NAMALWA (cell line): Measurements from ENCODE around the gene C16orf74.

Experiments used
- DNase-seq: peaks from one replicate; pipeline ENCODE4 v3.0.0-alpha.2; 2015; ENCODE audit warnings: low spot score

Gene C16orf74

DNA sequence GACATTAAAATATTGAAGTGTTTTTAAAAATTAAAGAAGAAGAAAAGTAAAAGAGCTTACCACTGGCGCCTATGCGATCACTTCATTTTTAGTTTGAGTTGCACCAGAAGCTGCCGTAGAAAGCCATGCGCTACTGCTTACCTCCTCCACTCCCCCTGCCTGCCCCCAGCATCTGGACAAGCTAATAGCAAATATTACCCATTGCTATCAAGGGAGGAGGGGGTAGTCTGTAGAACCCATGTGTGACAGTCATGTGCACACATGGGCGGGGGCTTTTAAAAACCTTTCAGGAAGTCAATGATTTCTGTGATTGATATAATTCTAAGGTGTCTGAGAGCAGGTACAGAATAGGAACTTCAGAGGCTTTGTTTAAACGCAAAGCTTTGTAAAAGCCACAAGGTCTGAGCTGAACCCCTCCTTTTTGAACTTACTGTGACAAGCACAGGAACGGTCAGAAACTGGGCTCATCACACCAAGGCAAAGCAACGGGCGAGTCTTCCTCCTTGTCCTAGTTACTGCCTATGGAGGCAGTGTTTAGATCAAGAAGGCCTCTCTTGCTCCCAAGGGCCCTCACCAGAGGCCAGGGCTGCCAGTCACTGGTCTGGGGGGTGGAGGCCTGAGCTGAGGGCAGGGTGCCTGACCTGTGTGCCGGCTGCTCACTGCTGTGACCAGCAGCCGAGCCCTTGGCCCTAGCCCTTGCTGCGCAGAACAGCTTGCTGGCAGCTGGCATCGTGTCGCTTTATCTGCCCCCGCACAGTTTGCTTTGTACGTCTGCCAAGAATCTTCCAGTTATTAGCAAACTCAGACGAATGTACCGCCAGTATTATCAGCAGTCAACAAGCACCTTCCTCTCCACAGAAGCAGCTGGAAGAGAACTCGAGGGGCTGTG is 77.1 kb downstream of the C16orf74 start:
- no peak for DNase-seq

DNA sequence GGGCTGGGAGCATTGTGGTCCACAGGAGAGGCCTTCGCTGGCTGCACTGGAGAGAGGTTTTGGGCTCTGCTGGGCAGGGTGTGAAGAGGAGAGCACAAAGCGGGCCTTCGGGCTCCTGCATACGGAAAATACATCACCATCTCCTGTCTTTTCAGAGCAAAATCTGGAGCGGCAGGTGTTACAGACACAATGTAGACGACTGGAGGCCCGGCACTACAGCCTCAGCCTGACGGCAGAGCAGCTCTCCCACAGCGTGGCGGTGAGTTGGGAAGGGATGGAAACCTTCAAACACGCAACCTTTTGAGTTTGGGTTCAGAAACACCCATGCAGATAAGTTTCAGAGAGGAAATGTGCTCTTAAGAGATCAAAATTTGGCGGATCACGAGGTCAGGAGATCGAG is 80.1 kb downstream of the C16orf74 start:
- no peak for DNase-seq

DNA sequence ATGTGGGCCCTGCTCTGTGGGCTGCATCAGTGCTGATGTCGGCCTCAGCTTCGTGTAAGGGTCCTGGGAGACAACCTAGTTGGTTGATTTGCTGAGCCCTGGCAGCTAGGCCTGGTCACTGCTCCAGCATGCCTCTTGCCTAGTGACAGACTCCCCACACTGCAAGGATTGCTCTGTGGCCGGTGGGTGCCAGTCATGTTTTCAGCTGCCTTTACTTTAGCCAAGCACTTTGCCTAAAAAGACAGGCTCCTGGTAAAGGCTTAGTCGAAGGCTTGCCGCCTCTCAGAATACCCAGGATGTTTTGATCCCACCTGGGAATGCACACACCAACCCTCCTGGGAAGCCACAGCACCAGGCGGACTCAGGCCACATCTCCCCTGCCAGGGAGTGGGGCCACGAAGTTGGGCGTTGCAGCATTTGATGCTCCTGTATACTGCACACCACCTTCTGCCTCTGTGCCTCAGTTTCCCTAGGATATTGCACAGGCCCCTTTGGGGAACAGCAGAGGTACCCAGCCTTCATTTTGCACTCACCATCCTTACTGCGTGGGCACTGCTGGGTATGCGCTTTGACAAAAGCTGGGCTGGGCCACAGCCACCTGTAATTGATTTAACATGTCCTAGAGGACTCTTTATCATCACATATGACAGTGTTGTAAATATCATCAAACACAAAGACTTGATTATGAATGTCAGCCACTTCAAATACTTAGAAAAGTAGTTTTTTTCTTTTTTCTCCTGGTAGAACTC is 82.0 kb downstream of the C16orf74 start:
- DNase-seq, result no peak

DNA sequence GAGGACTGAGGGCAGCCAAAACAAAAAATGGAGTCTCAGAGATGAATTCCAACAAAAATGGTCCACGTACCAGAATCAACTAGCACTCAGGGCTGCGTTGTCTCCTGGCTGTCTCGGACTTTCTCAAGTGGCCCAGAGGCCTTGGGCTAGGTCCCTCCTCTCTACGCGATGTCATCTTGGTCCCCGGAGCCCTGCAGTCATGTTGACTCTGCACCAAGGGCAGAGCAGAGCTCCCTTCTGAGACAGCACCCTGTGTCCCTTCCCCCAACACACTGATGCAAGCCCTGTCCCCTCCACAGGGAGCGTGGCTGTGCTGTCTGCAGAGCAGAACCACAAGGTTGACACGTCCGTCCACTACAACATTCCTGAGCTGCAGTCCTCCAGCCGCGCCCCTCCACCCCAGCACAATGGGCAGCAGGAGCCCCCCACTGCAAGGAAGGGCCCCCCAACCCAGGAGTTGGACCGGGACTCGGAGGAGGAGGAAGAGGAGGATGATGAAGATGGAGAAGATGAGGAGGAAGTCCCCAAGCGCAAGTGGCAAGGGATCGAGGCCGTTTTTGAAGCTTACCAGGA is 83.0 kb downstream of the C16orf74 start:
- DNase-seq, result no peak

DNA sequence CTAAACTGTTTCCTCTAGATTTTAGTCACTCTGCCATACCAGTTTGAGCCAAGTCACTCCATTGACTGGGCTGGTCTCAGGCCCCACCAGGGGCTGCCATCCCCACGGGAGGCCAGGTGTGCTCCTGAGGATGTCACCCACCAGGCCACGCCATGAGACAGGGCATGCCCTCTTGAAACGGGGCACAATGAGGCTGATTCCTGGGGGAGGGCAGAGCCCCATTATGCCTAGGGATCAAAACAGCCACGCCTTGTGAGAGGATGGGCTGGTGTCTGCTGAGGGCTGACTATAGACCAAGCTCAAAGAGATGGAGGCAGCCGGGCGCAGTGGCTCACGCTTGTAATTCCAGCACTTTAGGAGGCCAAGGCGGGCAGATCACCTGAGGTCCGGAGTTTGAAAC is 83.6 kb downstream of the C16orf74 start:
- DNase-seq, result no peak

DNA sequence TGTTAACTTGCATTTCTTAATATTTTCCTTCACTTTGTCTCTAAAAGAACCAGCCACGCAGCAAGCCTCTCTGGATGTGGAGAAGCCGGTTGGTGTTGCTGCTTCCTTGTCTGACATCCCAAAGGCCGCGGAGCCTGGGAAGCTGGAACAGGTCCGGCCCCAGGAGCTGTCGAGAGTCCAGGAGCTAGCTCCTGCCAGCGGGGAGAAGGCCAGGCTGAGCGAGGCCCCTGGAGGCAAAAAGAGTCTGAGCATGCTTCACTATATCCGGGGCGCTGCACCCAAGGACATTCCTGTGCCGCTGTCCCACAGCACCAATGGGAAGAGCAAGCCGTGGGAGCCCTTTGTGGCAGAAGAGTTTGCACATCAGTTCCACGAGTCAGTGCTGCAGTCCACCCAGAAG is 85.0 kb downstream of the C16orf74 start:
- no peak for DNase-seq

DNA sequence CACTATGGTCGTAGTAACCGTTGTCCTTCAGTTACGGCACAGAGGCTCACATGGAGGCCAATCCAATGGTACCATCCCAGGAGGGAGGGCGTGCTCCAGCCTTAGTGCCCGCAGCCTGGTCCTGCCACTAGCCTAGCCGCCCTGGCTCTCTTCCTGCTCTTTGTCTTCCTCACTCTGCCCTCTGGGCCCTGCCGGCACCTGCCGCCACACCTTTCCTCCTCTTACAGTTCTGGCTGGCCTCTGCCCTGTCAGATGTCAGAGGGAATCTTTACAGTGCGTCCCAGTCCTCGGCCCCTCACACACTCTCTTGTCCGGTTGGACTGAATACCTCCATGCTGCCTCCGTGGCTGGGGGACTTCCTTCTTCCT is 85.5 kb downstream of the C16orf74 start:
- DNase-seq, result no peak

DNA sequence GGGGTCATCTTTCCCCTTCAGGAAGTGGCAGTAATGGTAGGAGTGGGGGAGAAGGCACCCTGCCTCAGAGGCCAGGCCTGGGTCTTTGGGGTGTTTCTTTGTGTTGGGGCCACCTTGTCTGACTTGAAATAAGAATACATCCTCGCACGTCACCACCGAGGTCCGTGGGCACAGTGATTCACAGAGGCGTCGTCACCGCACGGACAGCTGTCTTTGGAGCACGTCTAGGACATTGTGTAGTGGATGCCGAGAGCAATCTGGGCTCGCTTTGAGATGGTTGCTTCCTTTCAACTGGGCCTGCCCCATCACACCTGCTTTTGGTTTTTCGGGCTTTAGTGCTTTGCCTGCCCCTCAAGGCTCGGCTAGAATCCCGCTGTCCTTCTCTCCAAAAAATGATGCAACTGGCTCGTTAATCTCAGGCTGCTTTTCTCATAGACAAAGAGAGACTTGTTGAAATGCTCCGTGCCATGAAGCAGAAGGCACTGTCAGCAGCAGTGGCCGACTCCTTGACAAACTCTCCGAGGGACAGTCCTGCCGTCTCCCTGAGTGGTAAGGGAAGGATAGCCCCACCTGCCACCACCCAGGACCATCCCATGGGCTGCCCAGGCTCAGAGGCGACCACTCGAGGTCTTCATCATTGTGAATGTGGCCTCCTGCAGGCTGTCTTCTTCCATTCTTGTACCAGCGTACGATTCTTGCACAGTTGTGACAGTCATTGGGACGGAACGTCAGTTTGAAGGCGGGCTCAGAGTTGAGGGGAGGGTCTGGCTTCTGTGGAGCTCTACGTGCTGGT is 86.1 kb downstream of the C16orf74 start:
- no peak for DNase-seq

DNA sequence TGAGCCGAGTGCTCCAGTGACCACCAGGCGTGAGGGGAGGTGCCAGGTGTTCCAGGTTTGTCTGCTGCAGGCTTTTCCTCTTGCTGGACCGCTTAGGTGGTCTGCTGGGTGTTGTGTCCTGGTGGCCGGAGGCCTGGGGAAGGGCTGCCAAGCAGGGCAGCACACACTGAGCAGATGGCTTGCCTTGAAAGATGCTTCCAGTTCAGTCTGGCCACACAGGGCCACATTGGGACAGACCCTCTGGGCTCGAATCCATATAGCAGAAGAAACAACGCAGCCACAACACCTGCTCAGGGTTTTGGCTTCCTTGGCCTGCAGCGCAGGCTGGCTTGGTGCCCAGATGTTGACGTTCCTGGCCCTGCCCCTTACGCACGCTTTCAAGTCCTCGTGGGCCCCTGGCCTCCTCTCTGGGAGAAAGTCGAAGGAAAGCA is 87.0 kb downstream of the C16orf74 start:
- no peak for DNase-seq

DNA sequence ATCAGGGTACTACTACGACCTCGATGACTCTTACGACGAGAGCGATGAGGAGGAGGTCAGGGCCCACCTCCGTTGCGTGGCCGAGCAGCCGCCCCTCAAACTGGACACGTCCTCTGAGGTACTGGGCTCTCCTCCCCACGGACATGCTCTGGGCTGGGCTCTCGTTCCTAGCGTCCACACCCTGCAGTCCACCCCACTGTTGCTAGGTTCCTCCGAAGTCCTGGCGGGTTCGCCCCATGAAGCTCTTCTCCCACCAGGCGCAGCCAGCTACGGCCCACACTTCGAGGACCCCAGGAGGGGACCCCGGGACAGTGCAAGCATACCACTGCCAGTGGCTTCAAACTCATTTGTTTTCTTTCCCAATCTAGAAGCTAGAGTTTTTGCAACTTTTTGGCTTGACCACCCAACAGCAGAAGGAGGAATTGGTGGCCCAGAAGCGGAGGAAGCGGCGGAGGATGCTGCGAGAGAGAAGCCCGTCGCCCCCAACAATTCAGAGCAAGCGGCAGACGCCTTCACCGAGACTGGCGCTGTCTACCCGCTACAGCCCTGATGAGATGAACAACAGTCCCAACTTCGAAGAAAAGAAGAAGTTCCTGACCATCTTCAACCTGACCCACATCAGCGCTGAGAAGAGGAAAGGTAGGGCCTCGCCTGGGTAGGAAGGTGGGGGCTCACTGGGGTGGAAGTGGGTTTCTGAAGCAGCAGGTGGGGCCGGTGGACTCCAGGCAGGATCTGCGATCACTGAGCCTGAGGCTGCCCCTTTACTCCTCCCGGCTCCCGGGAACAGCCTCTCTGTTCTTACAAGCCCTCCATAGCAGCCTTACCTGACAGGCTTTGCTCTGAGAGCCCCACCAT is 87.7 kb downstream of the C16orf74 start:
- no peak for DNase-seq

DNA sequence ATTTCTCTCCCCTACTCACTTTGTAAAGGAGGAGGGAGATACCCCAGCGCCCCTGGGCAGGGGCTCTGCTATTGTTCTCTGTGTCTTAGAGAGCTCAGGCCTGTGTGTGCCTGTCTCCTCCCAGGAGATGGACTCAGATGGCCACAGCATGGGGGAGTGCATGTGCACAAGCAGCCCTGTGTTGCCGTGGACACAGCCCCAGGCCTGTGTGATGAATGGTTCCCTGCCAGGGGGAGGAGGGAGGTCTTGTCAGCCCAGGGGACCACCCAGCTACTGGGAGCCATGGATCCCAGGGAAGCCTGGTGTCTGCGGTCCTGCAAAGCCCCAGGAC is 88.4 kb downstream of the C16orf74 start:
- no peak for DNase-seq

DNA sequence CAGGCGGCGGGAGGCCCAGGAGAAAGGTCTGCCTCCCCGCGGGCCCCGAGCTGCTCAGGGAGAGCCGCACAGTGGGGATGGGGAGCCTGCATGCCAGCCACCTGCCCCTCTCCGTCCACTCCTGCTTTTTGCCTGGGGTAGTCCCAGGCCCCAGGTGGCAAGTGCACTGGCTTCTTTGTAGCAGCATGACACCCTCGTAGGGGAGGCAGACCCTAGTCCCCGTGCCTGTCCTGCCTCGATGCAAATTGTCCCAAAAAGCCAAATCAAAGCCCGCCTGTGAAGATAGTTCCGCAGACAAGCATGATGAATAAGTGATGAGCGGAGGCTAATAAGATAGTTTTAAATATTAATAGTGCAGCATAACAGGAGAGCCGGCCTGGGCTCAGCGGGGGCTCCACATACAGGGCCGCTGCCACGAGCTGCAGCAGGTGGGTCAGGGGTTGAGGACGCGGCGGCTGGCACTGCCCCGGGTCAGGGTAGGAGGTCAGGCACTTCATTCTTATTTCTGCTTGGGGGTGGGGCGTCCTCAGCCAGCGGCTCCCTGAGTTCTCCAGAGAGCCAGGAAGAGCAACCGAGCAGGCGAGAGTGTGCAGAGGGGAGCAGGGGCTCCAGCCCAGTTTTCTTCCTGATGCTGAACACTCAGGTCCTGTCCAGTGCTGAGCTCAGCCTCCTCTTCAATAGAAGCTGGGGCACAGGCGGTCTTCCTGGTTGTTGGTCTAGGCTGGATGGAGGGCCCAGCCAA is 89.0 kb downstream of the C16orf74 start:
- DNase-seq, result no peak

DNA sequence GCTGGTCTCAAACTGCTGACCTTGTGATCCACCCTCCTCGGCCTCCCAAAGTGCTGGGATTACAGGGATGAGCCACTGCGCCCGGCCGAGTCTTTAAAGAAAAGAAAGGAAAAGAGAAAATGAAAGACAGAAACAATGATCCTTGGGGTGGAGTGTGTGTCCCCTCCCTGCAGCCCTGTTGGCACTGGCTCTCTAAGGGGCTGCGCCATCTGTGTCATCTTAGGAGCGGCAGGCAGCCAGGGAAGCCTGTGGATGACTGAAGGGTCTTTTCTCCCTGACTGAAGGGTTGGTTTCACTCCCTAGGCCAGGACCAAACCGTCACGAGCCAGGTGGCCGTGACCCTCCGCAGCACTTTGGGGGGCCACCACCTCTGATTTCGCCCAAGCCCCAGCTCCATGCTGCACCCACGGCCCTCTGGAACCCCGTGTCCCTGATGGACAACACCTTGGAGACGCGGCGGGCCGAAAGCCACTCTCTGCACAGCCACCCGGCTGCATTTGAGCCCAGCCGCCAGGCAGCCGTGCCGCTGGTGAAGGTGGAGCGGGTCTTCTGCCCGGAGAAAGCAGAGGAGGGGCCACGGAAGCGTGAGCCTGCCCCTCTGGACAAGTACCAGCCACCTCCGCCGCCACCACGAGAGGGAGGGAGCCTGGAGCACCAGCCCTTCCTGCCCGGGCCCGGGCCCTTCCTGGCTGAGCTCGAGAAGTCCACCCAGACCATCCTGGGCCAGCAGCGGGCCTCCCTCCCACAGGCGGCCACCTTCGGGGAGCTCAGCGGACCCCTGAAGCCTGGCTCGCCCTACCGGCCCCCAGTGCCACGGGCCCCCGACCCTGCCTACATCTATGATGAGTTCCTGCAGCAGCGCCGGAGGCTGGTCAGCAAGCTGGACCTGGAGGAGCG is 89.8 kb downstream of the C16orf74 start:
- DNase-seq, result no peak

DNA sequence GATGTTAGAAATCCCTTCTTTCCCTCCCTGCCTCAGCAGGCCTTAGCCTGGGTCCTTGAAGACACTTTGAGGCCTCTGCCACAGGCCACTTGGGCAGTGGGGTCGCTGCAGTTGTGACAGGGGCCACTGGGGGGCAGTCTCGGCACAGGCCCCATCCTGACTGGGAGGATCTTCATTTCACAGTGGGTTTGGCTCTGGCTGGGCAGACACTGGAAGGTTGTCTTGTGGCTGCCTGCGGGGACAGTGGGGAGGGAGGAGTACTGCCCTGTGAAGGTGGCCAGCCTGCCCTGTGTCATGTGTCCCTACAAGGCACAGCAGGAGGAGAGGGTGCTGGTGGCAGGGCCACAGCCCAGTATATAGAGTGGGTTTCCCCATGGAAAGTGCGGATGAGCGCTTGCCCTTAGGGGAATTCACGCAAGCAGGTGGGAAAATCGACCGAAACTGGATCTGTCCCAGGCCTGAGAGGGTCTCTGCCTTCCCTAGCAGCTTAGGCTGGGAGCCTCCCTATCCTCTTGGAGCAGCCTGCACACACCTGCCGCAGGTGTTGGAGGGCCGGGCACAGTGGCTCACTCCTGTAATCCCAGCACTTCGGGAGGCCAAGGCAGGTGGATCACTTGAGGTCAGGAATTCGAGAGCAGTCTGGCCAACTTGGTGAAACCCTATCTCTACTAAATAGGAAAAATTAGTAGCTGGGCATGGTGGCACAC is 90.9 kb downstream of the C16orf74 start:
- DNase-seq, result peak; percentile 80

DNA sequence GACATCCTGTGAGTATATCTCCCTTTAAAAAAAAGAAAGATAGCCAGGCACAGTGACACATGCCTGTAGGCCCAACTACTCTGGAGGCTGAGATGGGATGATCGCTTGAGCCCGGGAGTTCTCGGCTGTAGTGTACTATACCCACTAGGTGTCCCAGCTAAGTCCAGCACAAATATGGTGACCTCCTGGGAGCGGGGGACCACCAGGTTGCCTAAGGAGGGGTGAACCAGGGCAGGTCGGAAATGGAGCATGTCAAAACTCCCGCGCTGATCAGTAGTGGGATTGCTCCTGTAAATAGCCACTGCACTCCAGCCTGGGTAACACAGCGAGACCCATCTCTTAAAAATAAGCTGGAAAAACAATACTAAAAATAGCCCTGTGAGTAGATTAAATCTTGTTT is 91.6 kb downstream of the C16orf74 start:
- DNase-seq, result no peak

DNA sequence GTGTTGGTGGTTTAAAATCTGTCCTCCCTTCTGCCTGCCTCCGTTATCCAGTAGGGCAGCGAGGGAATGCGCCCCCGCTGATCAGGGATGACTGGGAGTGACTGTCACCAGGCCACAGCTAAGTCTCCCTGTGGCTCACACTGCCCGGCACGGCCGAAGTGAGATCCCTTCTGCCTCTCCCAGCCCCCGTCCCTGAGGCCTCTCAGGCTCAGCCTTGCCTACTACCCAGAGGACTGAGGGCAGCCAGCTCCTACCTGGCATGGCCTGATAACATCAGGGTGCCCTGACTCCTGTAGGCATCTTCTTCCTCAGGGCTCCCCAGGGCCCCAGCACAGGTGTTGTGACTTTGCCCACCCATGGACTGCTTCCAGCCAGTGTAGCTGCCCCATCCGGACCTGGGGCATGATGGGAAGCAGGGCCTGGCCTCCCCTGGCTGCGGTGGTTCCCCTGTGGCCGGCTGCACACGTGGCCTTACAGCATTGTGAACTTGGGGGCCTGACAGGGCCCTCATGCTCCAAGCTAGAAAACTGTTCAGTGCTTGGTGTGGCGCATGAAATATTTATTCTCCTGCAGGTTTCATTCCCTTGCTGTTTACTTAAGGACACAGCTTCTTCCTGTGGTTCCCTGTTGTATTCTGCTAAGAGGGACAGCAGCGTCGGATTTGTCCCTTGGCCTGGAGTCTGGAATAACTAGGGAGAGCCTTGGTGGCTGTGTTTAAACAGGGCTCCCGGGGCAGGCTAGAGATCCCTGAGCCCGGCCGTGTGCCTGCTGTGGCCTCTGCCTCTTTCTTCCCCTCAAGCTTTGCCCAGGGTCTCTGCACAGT is 92.2 kb downstream of the C16orf74 start:
- DNase-seq, result no peak

DNA sequence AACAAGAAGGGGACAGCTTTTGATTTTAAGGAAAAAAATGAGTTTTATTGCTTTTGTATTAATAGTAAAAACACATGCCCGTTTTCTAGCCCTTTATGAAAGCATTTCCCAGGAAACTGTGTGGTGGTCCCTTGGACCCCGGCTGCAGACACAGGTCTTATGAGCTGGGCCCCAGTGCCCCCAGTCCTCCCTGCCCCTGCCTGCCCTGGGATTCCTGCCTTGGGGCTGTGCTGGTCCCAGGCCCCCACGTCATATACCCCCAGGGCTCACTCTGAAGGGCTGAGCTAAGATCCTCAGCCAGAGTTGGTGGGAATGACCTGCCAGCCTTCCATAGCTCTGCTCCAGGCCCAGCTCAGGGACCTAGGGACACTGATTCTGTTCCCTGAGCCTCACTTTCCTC is 92.9 kb downstream of the C16orf74 start:
- no peak for DNase-seq
